GM21526 (cell line): ENCODE results near the gene PRKCE.
"Not testable (repeated sequence)": the region's sequence is repeated elsewhere in the genome, so short reads cannot be mapped to it uniquely, and the experiment has no call there.

Experiments used
- ATAC-seq: cut with Tn5 transposase; IDR thresholded peaks from one replicate; pipeline ENCODE4 v1.9.1; 2021; ENCODE audit warnings: moderate library complexity; ENCODE audit not compliant: unreplicated experiment, low FRiP score

PRKCE gene

DNA sequence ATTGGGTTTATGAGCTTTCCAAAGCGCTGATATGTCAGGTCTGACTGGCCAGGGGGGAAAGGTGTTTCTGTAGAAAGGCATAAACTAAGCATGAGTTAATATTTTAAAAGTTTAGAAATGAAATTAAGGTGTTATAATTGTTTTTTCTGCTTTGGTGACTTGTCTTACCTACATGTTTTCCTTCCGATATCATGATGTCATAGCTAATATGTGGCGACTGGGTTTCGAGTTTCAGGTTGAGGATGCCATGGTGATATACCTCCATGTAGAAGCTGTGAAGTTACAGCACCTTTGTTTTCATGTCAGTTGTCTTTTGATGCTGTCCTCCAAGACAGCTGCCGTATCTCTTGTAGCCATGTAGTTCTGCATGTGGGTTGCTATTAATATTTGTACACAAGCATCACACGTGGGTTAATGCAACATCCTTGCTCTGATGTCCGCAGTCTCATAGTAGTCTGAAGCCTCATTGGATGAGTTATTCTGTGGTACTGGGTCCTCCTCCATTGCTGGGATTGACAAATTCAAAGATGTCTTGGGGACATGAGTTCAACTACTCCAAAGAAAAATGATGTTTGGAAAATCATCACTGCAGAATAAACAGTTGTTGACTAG, 230.6 kb downstream of the PRKCE start:
- ATAC-seq: no peak

GRCh38 chr2:45882707-45883602, 231.5 kb downstream of the PRKCE start:
- ATAC-seq: no peak

GRCh38 chr2:45883603-45884000, 232.1 kb downstream of the PRKCE start:
- no peak for ATAC-seq

DNA sequence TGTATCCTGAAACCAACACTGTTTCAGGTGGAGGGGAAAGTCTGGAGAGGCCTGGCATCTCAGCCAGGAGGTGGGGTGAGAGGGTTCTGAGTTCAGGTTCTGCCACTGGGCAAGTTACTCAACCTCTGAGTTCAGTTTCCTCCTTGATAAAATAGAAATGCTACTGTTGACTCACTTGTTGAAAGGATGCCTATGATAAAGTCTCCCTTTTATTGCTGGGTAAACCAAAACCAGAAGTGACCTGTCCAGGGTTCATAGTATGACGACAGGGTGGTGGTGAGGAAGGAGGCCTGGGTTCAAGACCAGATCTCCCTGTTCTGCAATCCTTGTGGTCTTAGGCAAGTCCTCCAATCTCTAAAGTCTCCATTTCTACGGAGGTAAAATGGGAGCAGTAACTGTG, 232.7 kb downstream of the PRKCE start:
- no peak for ATAC-seq

DNA sequence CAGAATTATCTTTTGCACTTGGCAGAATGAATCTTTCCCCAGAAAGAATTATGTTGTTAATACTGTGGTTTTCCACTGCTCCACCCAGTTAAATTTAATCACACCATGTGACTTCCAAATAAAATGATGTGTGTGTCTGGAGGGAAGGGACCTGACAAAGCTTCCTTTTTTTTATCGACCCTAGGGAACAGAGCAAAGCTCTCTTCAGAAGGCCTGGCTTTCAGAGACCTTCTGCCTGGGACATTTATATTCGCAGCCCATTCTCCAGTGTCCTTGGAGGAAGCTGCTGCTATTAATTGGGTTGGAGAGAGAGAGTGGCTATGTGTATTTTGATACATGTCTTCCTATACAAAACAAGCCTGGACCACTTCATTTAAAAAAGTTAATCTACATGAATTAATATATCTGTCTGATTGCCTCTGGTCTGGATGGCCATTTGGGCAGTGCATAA, 233.7 kb downstream of the PRKCE start:
- no peak for ATAC-seq

- ATAC-seq: no peak
Measured at GRCh38 chr2:45886171-45886663, 234.7 kb downstream of the PRKCE start.

- ATAC-seq: no peak
Measured at GRCh38 chr2:45888167-45888566, 236.7 kb downstream of the PRKCE start.

DNA sequence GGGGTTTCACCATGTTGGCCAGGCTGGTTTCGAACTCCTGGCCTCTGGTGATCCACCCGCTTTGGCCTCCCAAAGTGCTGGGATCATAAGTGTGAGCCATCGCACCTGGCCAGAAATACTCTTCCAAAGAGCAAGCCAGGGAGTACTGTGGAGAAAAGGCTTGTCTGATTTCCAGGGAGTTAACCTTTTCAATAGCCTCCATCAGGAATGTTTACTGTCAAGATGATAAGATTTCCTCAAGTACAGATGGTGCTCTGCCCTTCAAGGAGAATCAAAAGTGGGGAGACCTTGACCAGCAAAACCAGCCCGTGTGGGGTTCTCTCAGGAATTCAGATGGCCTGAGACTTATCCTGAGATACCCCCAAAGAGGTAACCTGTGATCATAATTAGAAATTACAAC, 237.2 kb downstream of the PRKCE start:
- no peak for ATAC-seq

- ATAC-seq: peak; percentile 74
Measured at GRCh38 chr2:45889053-45889452, 237.6 kb downstream of the PRKCE start.

DNA sequence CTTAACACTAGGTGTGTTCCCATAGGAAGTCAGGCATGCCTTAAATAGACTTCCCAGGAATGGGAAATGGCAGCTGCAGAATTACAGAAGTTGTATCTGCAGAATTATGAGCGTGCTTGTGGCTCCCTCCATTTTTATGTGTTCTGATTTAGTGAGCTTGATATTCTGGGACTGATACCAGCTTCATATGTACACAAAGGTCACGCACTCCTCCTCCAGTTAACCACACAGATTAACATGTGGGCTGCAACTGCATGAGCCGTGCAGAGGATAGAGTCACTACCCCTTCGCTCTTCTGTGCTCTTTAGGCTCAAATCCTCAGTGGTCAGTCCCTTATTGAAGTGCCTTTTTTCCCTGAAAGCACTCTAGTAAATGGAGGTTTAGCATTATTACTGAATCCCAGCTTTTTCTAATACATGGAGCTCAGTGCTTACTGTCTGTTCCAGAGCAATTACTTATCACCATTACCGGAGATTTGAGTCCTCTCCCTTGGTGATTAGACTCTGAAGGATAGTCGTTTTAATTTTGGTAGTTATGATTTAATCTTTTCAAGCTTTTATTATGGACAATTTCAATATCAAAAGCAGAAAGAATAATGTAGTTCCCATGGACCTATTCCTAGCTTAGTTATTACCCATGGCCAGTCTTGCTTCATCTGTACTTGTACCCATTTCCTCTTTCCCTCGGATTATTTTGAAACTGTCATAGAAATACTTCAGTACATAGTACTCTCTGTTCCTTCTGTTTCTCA, 238.3 kb downstream of the PRKCE start:
- ATAC-seq: no peak

DNA sequence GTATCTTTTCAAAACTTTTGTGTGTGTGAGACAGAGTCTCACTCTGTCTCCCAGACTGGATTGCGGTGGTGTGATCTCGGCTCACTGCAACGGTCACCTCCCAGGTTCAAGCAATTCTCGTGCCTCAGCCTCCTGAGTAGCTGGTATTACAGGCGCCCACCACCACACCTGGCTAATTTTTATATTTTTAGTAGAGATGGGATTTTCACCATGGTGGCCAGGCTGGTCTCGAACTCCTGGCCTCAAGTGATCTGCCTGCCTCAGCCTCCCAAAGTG, 238.8 kb downstream of the PRKCE start:
- ATAC-seq: not testable (repeated sequence)

DNA sequence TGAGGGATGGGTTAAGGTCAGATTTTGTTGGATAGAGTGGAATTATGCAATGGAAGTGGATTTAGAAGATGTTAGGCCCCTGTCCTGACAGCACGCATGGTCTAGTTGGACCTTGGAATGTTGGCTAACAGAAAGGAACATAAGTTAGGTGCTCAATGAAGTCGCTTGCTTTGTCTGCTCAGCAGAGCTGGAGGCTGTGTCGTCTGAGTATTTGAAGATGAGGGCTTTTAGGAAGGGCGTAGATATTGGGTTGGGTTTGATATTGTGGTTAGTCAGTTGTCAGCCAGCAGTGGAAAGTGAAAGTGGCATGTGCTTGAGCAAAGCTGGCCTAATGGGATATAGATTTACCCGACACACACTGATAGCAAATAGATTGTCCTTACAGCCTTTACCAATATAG, 239.3 kb downstream of the PRKCE start:
- no peak for ATAC-seq

GRCh38 chr2:45891719-45892424, 240.4 kb downstream of the PRKCE start:
- no peak for ATAC-seq

GRCh38 chr2:45892425-45892745, 240.9 kb downstream of the PRKCE start:
- no peak for ATAC-seq

DNA sequence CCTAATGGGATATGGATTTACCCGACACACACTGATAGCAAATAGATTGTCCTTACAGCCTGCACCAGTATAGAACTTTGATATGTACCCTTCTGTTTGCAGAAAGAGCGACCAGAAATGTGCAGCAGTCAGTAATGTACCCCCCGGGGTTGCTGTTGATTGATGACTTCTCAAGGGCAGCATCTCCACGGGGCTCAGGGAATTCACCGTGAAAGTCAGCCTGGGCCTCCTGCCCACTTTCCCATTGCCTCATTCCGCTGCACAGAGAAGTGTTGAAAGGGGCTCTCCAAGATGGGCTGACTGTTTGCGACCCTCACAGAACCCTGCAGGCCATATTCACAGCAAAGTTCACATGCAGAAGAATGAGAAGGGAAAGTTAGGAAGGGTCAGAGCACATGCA, 241.3 kb downstream of the PRKCE start:
- no peak for ATAC-seq

DNA sequence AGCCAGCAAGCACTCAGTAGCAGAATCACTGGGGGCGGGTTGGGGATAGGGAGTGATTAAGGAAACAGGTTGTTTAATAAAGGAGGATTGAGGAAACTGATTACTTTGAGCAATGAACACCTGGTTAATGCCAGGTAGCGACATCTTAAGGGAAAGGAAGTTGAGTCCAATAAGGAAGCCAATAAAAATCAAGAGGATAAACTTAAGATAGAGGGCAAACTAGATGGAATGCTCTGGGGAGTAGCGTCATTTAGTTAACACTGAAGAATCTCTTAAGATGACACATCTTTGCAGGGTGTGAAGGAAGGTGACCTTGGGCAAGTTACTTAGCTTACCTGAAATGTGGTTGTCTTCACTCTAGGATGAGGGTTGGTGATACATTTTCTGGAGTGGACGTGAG, 242.7 kb downstream of the PRKCE start:
- ATAC-seq: no peak

DNA sequence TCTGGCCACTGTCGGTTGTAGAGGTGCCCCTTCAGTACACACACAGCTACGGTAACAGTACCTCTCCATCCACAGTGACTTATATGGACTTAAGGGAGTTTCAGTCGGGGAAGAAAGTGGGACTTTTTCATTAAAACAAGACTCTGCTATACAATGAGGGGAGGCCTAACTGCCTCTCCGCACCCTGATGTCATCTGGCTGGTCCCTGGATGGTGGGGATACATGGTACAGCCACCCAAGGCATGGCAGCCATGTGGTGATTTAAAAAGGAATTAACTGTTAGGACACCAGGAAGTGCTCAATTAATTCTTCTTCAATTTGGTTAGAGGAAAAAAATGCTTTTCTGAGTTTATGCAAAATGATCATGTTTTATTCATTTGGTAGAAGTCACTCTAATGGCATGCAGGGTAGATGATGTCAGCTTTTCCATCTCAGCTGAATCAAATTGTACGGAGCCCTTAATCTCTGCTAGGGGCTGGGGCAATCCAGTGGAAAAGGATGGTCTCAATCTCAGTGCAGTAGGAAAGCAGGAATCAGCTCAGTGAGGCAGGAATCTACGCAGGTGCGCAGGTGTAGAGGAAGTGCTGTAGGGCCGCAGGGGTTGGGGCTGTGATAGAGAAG, 243.9 kb downstream of the PRKCE start:
- ATAC-seq: no peak

- ATAC-seq: no peak
Measured at GRCh38 chr2:45896311-45896710, 244.8 kb downstream of the PRKCE start.

DNA sequence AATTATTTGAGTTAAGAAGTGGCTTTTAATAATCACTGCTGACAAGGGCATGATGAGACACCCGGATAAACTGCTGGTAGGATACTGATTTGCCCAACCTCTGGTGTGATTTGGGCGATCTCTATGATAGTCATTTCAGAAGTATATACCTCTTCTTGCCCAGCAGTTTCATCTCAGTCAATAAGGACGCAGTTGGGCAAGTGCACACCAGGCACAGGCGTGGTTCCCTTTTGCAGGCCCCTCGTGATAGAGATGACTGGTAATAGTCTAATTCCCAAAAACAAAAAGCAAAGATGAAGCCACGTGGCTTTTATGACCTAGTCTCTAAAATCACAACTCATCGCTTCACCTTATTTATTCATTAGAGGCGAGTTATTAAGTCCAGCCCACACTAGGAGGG, 246.4 kb downstream of the PRKCE start:
- ATAC-seq: no peak

DNA sequence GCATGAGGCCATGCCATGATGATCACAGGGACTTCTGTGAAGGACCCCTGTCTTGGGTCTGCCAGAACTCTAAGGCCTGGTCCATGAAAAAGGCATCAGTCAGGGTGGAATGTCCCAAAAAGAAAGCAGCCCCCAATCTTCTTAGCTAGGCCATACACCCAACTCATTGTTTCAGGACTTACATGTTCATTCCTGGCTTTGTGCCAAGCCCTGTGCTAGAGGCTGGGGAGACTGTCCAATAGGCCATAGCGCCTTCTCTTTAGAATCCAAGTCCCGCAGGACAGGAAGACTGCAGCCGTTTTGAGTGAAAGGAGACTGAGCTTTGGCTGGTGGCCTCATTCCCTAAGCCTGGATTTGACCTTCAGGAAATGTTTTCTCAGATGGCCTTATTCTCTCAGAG, 247.3 kb downstream of the PRKCE start:
- ATAC-seq: no peak

- ATAC-seq: no peak
Measured at GRCh38 chr2:45899926-45900325, 248.5 kb downstream of the PRKCE start.
